OCI-LY1 (cell line): ENCODE measurements around the gene BMP15.

ENCODE experiments used
- CTCF ChIP-seq: fragments of 200-600 bp; sonication (generic), shearing (Covaris generic); IDR thresholded peaks from 2 replicates; pipeline ENCODE4 v1.5.1; 2017; ENCODE audit warnings: mild to moderate bottlenecking, antibody characterized with exemption, low read length, moderate library complexity, mixed read lengths
- EZH2 ChIP-seq: fragments of 200-600 bp; sonication (generic), shearing (Covaris generic); IDR thresholded peaks from 2 replicates; pipeline ENCODE4 v1.8.0; 2017; ENCODE audit warnings: borderline replicate concordance, mixed run types, mild to moderate bottlenecking, antibody characterized with exemption, low read length, moderate library complexity, mixed read lengths

GRCh38 chrX:50893047-50893446 lies 17.5 kb upstream of the BMP15 start:
- TF ChIP-seq EZH2 (no peak), CTCF (no peak)
